Measurements from ENCODE around the gene FXYD1.

FXYD1 gene

GRCh38 chr19:35114353-35115176, 24.1 kb upstream of the FXYD1 start:
- Histone ChIP-seq H3K4me3 (peak overlapping the region in 4 of 10 experiments; percentile 14 to 51 (median 28); a peak in 5 of 20 replicates), H3K36me3 (no peaks in the 10 kb centered on the region), H3K4me1 (peaks cover 14 to 39% (median 30%) of the 10 kb centered on the region in 10 experiments), H3K27ac (no peak overlapping the region), H3K9ac (peak overlapping the region in 7 of 11 experiments; percentile 5 to 47 (median 24); a peak in 4 of 22 replicates), H3K9me3 (replicated peaks in 1 of 11) (no peaks in the 10 kb centered on the region), H4K20me1 (no peaks in the 10 kb centered on the region), H3K27me3 (no peaks in the 10 kb centered on the region), H3K4me2 (peak overlapping the region; percentile 43 to 90 (median 70))
- no peak for TF ChIP-seq Cebpa-rat (IDR thresholded peaks at IDR 0.05)

GRCh38 chr19:35115177-35115951, 23.3 kb upstream of the FXYD1 start, which contains the start of gene FXYD3:
TSS of gene FXYD3 (plus strand) at chr19:35115823. CDS start at chr19:35119377, 3,554 bp downstream.
- peak within 1 kb of the TSS in 4 of 10 experiments; percentile 14 to 51 (median 28); a peak in 5 of 20 replicates for H3K4me3 ChIP-seq

GRCh38 chr19:35116072-35116801, 22.4 kb upstream of the FXYD1 start:
- no peak overlapping the region for H3K9ac ChIP-seq
- peaks cover 31 to 53% (median 45%) of the 10 kb centered on the region in 10 experiments for H3K4me1 ChIP-seq
- no peaks in the 10 kb centered on the region for H3K9me3 ChIP-seq (replicated peaks in 1 of 11)
- H4K20me1 ChIP-seq, result no peaks in the 10 kb centered on the region
- H3K4me3 ChIP-seq, result no peak overlapping the region
- no peaks in the 10 kb centered on the region for H3K27me3 ChIP-seq
- no peaks in the 10 kb centered on the region for H3K36me3 ChIP-seq
- H3K4me2 ChIP-seq, result no peak overlapping the region
- TF ChIP-seq Cebpa-rat (IDR thresholded peaks at IDR 0.05), result no peak
- H3K27ac ChIP-seq, result no peak overlapping the region

More at GRCh38 chr19:35115177-35115951, 23.3 kb upstream of the FXYD1 start, which contains the start of gene FXYD3:
- Histone ChIP-seq H3K36me3 (no peaks in the 10 kb centered on the region), H3K27ac (no peak within 1 kb of the TSS), H3K9ac (peak within 1 kb of the TSS in 6 of 11 experiments; percentile 13 to 47 (median 26); a peak in 4 of 22 replicates), H3K27me3 (no peaks in the 10 kb centered on the region), H3K9me3 (replicated peaks in 1 of 11) (no peaks in the 10 kb centered on the region), H3K4me2 (peak within 1 kb of the TSS; percentile 43 to 90 (median 70)), H3K4me1 (peaks cover 22 to 44% (median 37%) of the 10 kb centered on the region in 10 experiments), H4K20me1 (no peaks in the 10 kb centered on the region)
- no peak for TF ChIP-seq Cebpa-rat (IDR thresholded peaks at IDR 0.05)

- Histone ChIP-seq H3K4me3 (no peak overlapping the region), H3K36me3 (no peaks in the 10 kb centered on the region), H3K4me1 (peaks cover 40 to 61% (median 53%) of the 10 kb centered on the region in 10 experiments), H3K27ac (no peak overlapping the region), H4K20me1 (no peaks in the 10 kb centered on the region), H3K4me2 (peak overlapping the region in 6 of 11 experiments; percentile 3 to 26 (median 12); a peak in 1 of 22 replicates), H3K9ac (no peak overlapping the region), H3K9me3 (replicated peaks in 1 of 11) (no peaks in the 10 kb centered on the region), H3K27me3 (no peaks in the 10 kb centered on the region)
- TF ChIP-seq Cebpa-rat (IDR thresholded peaks at IDR 0.05), result no peak
These were observed 21.5 kb upstream of the FXYD1 start for GRCh38 chr19:35117116-35117515.

GRCh38 chr19:35117799-35118198, 20.8 kb upstream of the FXYD1 start:
- Histone ChIP-seq H3K9me3 (replicated peaks in 1 of 11) (no peaks in the 10 kb centered on the region), H3K4me3 (no peak overlapping the region), H3K27me3 (no peaks in the 10 kb centered on the region), H3K9ac (no peak overlapping the region), H3K27ac (no peak overlapping the region), H3K4me1 (peaks cover 44 to 65% (median 57%) of the 10 kb centered on the region in 10 experiments), H3K4me2 (no peak overlapping the region), H3K36me3 (no peaks in the 10 kb centered on the region), H4K20me1 (no peaks in the 10 kb centered on the region)
- TF ChIP-seq Cebpa-rat (IDR thresholded peaks at IDR 0.05), result no peak

- no peaks in the 10 kb centered on the region for H3K9me3 ChIP-seq (replicated peaks in 1 of 11)
- H3K27ac ChIP-seq, result peak overlapping the region in 2 of 11 experiments; percentile 14 to 48; a peak in 4 of 22 replicates
- peaks cover 50 to 71% (median 63%) of the 10 kb centered on the region in 10 experiments for H3K4me1 ChIP-seq
- H4K20me1 ChIP-seq, result no peaks in the 10 kb centered on the region
- no peaks in the 10 kb centered on the region for H3K27me3 ChIP-seq
- H3K9ac ChIP-seq, result no peak overlapping the region
- no peaks in the 10 kb centered on the region for H3K36me3 ChIP-seq
- H3K4me3 ChIP-seq, result no peak overlapping the region
- peak overlapping the region; percentile 19 to 79 (median 61); a peak in 16 of 22 replicates for H3K4me2 ChIP-seq
- TF ChIP-seq Cebpa-rat (IDR thresholded peaks at IDR 0.05), result no peak
These were observed 20.2 kb upstream of the FXYD1 start for GRCh38 chr19:35118268-35119020.

- H3K4me3 ChIP-seq, result no peak overlapping the region
- H3K36me3 ChIP-seq, result no peaks in the 10 kb centered on the region
- no peaks in the 10 kb centered on the region for H4K20me1 ChIP-seq
- H3K4me1 ChIP-seq, result peaks cover 57 to 76% (median 70%) of the 10 kb centered on the region in 10 experiments
- no peak overlapping the region for H3K9ac ChIP-seq
- H3K9me3 ChIP-seq (replicated peaks in 1 of 11), result no peaks in the 10 kb centered on the region
- TF ChIP-seq Cebpa-rat (IDR thresholded peaks at IDR 0.05), result no peak
- H3K27me3 ChIP-seq, result no peaks in the 10 kb centered on the region; a peak in 1 of 22 replicates
- H3K4me2 ChIP-seq, result peak overlapping the region; percentile 19 to 79 (median 61); a peak in 18 of 22 replicates
- H3K27ac ChIP-seq, result peak overlapping the region in 2 of 11 experiments; percentile 14 to 48; a peak in 4 of 22 replicates
These were observed 19.5 kb upstream of the FXYD1 start for GRCh38 chr19:35119091-35119490.

Data from BLaER1 treated with 17β-estradiol and CSF1 and Interleukin-3, amounts not matched to agents 10 nM and 100 nM (cell line).